Keratinocyte (primary cell): ENCODE results near the gene TOMM5.

ENCODE experiments used
- EZH2 ChIP-seq: IDR thresholded peaks from one replicate; pipeline ENCODE4 v1.6.1; 2012; ENCODE audit warnings: inconsistent platforms, mild to moderate bottlenecking, low read length, moderate library complexity
- TF ChIP-seq, protein P1 (sequence below), 3 experiments: IDR thresholded peaks in 1 of 3; conservative IDR thresholded peaks in 1 of 3; optimal IDR thresholded peaks in 1 of 3; 2 replicates in 2 of 3; 3 replicates in 1 of 3; pipeline versions ENCODE3 to v1.5.1; 2011; ENCODE audit warnings: low read length in 3 of 3, mild to moderate bottlenecking in 3 of 3, moderate library complexity in 2 of 3, control low read depth in 1 of 3, inconsistent platforms in 1 of 3; ENCODE audit not compliant: insufficient read depth in 2 of 3; ENCODE audit errors: extremely low read depth in 1 of 3

DNA sequence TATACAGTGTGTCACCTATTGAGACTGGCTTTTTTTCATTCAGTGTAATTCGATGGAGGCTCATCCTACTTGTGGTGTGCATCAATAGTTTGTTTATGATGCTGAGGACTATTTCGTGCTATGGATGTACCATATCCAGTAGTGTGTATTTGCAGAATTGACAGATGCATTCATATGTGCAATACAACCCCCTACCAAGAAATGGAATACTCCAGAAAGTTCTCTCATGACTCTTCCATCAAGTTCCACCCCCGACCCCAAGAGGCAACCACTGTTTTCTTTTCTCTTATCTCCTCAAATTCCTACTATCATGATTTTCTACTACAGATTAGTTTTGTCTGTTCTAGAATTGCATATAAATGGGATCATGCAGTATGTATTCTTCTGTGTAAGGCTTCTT lies 38.1 kb downstream of the TOMM5 start:
- TF ChIP-seq, protein P1, sequence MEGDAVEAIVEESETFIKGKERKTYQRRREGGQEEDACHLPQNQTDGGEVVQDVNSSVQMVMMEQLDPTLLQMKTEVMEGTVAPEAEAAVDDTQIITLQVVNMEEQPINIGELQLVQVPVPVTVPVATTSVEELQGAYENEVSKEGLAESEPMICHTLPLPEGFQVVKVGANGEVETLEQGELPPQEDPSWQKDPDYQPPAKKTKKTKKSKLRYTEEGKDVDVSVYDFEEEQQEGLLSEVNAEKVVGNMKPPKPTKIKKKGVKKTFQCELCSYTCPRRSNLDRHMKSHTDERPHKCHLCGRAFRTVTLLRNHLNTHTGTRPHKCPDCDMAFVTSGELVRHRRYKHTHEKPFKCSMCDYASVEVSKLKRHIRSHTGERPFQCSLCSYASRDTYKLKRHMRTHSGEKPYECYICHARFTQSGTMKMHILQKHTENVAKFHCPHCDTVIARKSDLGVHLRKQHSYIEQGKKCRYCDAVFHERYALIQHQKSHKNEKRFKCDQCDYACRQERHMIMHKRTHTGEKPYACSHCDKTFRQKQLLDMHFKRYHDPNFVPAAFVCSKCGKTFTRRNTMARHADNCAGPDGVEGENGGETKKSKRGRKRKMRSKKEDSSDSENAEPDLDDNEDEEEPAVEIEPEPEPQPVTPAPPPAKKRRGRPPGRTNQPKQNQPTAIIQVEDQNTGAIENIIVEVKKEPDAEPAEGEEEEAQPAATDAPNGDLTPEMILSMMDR (optimal IDR thresholded peaks at IDR 0.05 in 1 of 3, IDR thresholded peaks at IDR 0.05 in 1 of 3, conservative IDR thresholded peaks at IDR 0.05 in 1 of 3; ENCODE audit: extremely low read depth in 1 of 3, insufficient read depth in 2 of 3, low read length in 3 of 3), result no peak
- TF ChIP-seq EZH2, result no peak
